Neural cell (in vitro differentiated cells): Measurements from ENCODE around the gene IRF8. TPM values are rescaled to one million over a fixed set of nuclear protein-coding genes. Genes with fewer than 3 reads are reported as not detected.

ENCODE experiments used
- H2AFZ ChIP-seq: fragments of 200-600, 300-800 bp; sonication (generic), shearing (Covaris generic); 2 replicates; pipeline ENCODE4 v1.6.0; 2014; ENCODE audit warnings: low read depth, mild to moderate bottlenecking, antibody characterized with exemption, low read length, moderate library complexity
- H3F3A ChIP-seq: fragments of 200-600 bp; shearing (Covaris generic); 2 replicates; pipeline ENCODE4 v1.6.1; 2016; ENCODE audit warnings: mild to moderate bottlenecking, moderate library complexity, mixed read lengths, antibody characterized with exemption, low read length; ENCODE audit not compliant: insufficient read depth, poor library complexity, severe bottlenecking
- H3K27ac ChIP-seq: fragments of 200-600, 300-800 bp; sonication (generic), shearing (Covaris generic); 2 replicates; pipeline ENCODE4 v1.5.1; 2014; ENCODE audit warnings: mild to moderate bottlenecking, low read length, moderate library complexity
- H3K27me3 ChIP-seq: fragments of 300-800, 200-600 bp; sonication (generic), shearing (Covaris generic); 2 replicates; pipeline ENCODE4 v1.6.0; 2014; ENCODE audit warnings: mild to moderate bottlenecking, low read depth, low read length, moderate library complexity; ENCODE audit not compliant: insufficient read depth
- H3K36me3 ChIP-seq: fragments of 300-800, 200-600 bp; sonication (generic), shearing (Covaris generic); 2 replicates; pipeline ENCODE4 v1.5.1; 2014; ENCODE audit warnings: mild to moderate bottlenecking, antibody characterized with exemption, low read length, moderate library complexity; ENCODE audit not compliant: insufficient read depth
- H3K4me2 ChIP-seq: fragments of 300-800, 200-600 bp; sonication (generic), shearing (Covaris generic); 2 replicates; pipeline ENCODE4 v1.6.0; 2014; ENCODE audit warnings: mild to moderate bottlenecking, low read length
- H3K4me3 ChIP-seq: fragments of 300-800, 200-600 bp; sonication (generic), shearing (Covaris generic); 2 replicates; pipeline ENCODE4 v1.5.1; 2014; ENCODE audit warnings: mild to moderate bottlenecking, low read length, moderate library complexity
- H3K79me2 ChIP-seq: fragments of 200-600 bp; shearing (Covaris generic); replicated peaks from 2 replicates; pipeline ENCODE4 v1.6.0; 2014; ENCODE audit warnings: mild to moderate bottlenecking, low read length, moderate library complexity; ENCODE audit not compliant: insufficient read depth
- H3K9ac ChIP-seq: fragments of 300-800, 200-600 bp; sonication (generic), shearing (Covaris generic); 2 replicates; pipeline ENCODE4 v1.6.1; 2016; ENCODE audit warnings: mild to moderate bottlenecking, low read length, mixed read lengths
- H3K9me2 ChIP-seq: fragments of 200-600 bp; shearing (Covaris generic); 2 replicates; pipeline ENCODE4 v1.6.1; 2016; ENCODE audit warnings: mild to moderate bottlenecking, low read length, mixed read lengths; ENCODE audit not compliant: insufficient read depth
- H3K9me3 ChIP-seq: fragments of 200-600, 300-800 bp; sonication (generic), shearing (Covaris generic); 2 replicates; pipeline ENCODE4 v1.6.1; 2016; ENCODE audit warnings: mild to moderate bottlenecking, mixed run types, low read length, moderate library complexity, mixed read lengths
- H4K20me1 ChIP-seq: fragments of 200-600 bp; shearing (Covaris generic); 2 replicates; pipeline ENCODE4 v1.6.1; 2016; ENCODE audit warnings: mild to moderate bottlenecking, mixed run types; ENCODE audit not compliant: insufficient read depth
- CTCF ChIP-seq: fragments of 450-650 bp; IDR thresholded peaks from 2 replicates; pipeline ENCODE4 v1.5.1; 2014; ENCODE audit warnings: antibody characterized with exemption, mild to moderate bottlenecking, moderate library complexity; ENCODE audit not compliant: poor library complexity, severe bottlenecking
- EP300 ChIP-seq: fragments of 450-650 bp; conservative IDR thresholded peaks from 2 replicates; pipeline ENCODE4 v1.6.1; 2014; ENCODE audit warnings: antibody characterized with exemption, mild to moderate bottlenecking, moderate library complexity; ENCODE audit not compliant: poor library complexity, severe bottlenecking
- EZH2 ChIP-seq: fragments of 200-600, 300-800 bp; shearing (Covaris generic), sonication (generic); IDR thresholded peaks from 2 replicates; pipeline ENCODE4 v1.6.1; 2014; ENCODE audit warnings: antibody characterized with exemption, low read length, borderline replicate concordance, mild to moderate bottlenecking; ENCODE audit not compliant: insufficient read depth, poor library complexity, severe bottlenecking
- MXI1 ChIP-seq: fragments of 450-650 bp; conservative IDR thresholded peaks from 2 replicates; pipeline ENCODE4 v1.6.1; 2014; ENCODE audit warnings: antibody characterized with exemption, mild to moderate bottlenecking; ENCODE audit not compliant: poor library complexity, severe bottlenecking
- POLR2AphosphoS5 ChIP-seq: IDR thresholded peaks from 2 replicates; pipeline ENCODE4 v1.6.1; 2012
- RAD21 ChIP-seq: fragments of 450-650 bp; conservative IDR thresholded peaks from 2 replicates; pipeline ENCODE4 v1.6.1; 2014; ENCODE audit warnings: antibody characterized with exemption, mild to moderate bottlenecking, moderate library complexity
- REST ChIP-seq: IDR thresholded peaks from 2 replicates; pipeline ENCODE4 v1.6.1; 2012; ENCODE audit warnings: borderline replicate concordance
- SMC3 ChIP-seq: fragments of 450-650 bp; conservative IDR thresholded peaks from 2 replicates; pipeline ENCODE4 v1.6.1; 2014; ENCODE audit warnings: antibody characterized with exemption, mild to moderate bottlenecking, moderate library complexity; ENCODE audit not compliant: poor library complexity
- TAF1 ChIP-seq: IDR thresholded peaks from 2 replicates; pipeline ENCODE4 v1.6.1; 2012; ENCODE audit warnings: low read depth
- polyA plus RNA-seq: library from polyadenylated mRNA; depleted of rRNA; stranded (reverse); fragments of >200 nt; gene quantifications from 2 replicates; pipeline ENCODE4 v1.2.3, GENCODE V29; 2014

IRF8 gene
- polyA plus RNA-seq, 1 donor from 2014 or later = not detected

- Histone ChIP-seq H3K36me3 (no peaks in the 10 kb centered on the region), H3K79me2 (no peaks in the 10 kb centered on the region)
These were observed 60.7 kb downstream of the IRF8 start for GRCh38 chr16:85959686-85960085.

GRCh38 chr16:85960486-85961046 lies 61.6 kb downstream of the IRF8 start:
- TF ChIP-seq SMC3 (no peak), EZH2 (no peak), CTCF (no peak), EP300 (no peak), RAD21 (no peak), TAF1 (no peak), REST (no peak), MXI1 (no peak), POLR2AphosphoS5 (no peak)
- H3K79me2 ChIP-seq = no peaks in the 10 kb centered on the region
- H3K4me2 ChIP-seq = no peak overlapping the region
- H3K9ac ChIP-seq = no peak overlapping the region
- no peak overlapping the region for H3K4me3 ChIP-seq
- no peaks in the 10 kb centered on the region for H3K9me2 ChIP-seq
- H3F3A ChIP-seq = no peaks in the 10 kb centered on the region
- no peaks in the 10 kb centered on the region for H3K36me3 ChIP-seq
- H3K27ac ChIP-seq = no peak overlapping the region
- H3K27me3 ChIP-seq = no peaks in the 10 kb centered on the region
- no peaks in the 10 kb centered on the region for H4K20me1 ChIP-seq
- H3K9me3 ChIP-seq = no peaks in the 10 kb centered on the region
- H2AFZ ChIP-seq = no peak overlapping the region

More at GRCh38 chr16:85959686-85960085, 60.7 kb downstream of the IRF8 start:
- Histone ChIP-seq H3K27ac (no peak overlapping the region), H2AFZ (no peak overlapping the region), H3K27me3 (no peaks in the 10 kb centered on the region), H4K20me1 (no peaks in the 10 kb centered on the region), H3K4me3 (no peak overlapping the region), H3K9ac (no peak overlapping the region), H3K9me2 (no peaks in the 10 kb centered on the region), H3K4me2 (no peak overlapping the region), H3K9me3 (no peaks in the 10 kb centered on the region), H3F3A (no peaks in the 10 kb centered on the region)
- TF ChIP-seq EP300 (no peak), MXI1 (no peak), EZH2 (no peak), SMC3 (no peak)
